SK-N-SH (cell line): ENCODE data around the gene PPP1R36.

Experiments used
- ELF1 ChIP-seq: IDR thresholded peaks from 2 replicates; pipeline ENCODE4 v1.4.0; 2012
- EP300 ChIP-seq, 2 experiments: IDR thresholded peaks; 2 replicates each; pipeline versions ENCODE4 v1.4.0 to v1.6.1; 2012; ENCODE audit warnings: borderline replicate concordance in 1 of 2, low read depth in 1 of 2, low read length in 1 of 2
- EZH2phosphoT487 ChIP-seq: fragments of 200-600 bp; sonication (generic); IDR thresholded peaks from 2 replicates; pipeline ENCODE4 v1.6.1; 2017; ENCODE audit warnings: low read depth, mixed run types, mild to moderate bottlenecking, antibody characterized with exemption, moderate library complexity, borderline replicate concordance
- FOSL2 ChIP-seq: IDR thresholded peaks from 2 replicates; pipeline ENCODE4 v1.4.0; 2012; ENCODE audit warnings: low read depth, mild to moderate bottlenecking, moderate library complexity, borderline replicate concordance
- GATA2 ChIP-seq: sonication (generic); formaldehyde crosslinking; IDR thresholded peaks from 2 replicates; pipeline ENCODE4 v1.5.0; 2020; ENCODE audit warnings: mild to moderate bottlenecking, missing genetic modification reagents
- POLR2AphosphoS5 ChIP-seq: IDR thresholded peaks from 2 replicates; pipeline ENCODE4 v1.6.1; 2012; ENCODE audit warnings: low read depth, low read length
- RXRA ChIP-seq: IDR thresholded peaks from 2 replicates; pipeline ENCODE4 v1.4.0; 2012; ENCODE audit warnings: low read depth, mild to moderate bottlenecking, borderline replicate concordance
- TF ChIP-seq, protein P1 (sequence below): fragments of 150-350 bp; IDR thresholded peaks from 2 replicates; pipeline ENCODE4 v1.6.1; 2017; ENCODE audit warnings: antibody characterized with exemption, low read length, low read depth, borderline replicate concordance
- TF ChIP-seq, protein P2 (sequence below): fragments of 200-600 bp; sonication (generic); IDR thresholded peaks from 2 replicates; pipeline ENCODE4 v1.6.1; 2017; ENCODE audit warnings: antibody characterized with exemption, mild to moderate bottlenecking, moderate library complexity
- TF ChIP-seq, protein P3 (sequence below): IDR thresholded peaks from 2 replicates; pipeline ENCODE4; 2012
- TF ChIP-seq, protein P4 (sequence below): IDR thresholded peaks from 2 replicates; pipeline ENCODE4 v1.4.0; 2012; ENCODE audit warnings: low read depth, borderline replicate concordance
- TF ChIP-seq, protein P5 (sequence below): IDR thresholded peaks from 2 replicates; pipeline ENCODE4 v1.4.0; 2012; ENCODE audit warnings: low read depth
- TF ChIP-seq, protein P6 (sequence below): IDR thresholded peaks from 2 replicates; pipeline ENCODE4 v1.6.1; 2012; ENCODE audit warnings: mild to moderate bottlenecking, low read depth, low read length, moderate library complexity

DNA sequence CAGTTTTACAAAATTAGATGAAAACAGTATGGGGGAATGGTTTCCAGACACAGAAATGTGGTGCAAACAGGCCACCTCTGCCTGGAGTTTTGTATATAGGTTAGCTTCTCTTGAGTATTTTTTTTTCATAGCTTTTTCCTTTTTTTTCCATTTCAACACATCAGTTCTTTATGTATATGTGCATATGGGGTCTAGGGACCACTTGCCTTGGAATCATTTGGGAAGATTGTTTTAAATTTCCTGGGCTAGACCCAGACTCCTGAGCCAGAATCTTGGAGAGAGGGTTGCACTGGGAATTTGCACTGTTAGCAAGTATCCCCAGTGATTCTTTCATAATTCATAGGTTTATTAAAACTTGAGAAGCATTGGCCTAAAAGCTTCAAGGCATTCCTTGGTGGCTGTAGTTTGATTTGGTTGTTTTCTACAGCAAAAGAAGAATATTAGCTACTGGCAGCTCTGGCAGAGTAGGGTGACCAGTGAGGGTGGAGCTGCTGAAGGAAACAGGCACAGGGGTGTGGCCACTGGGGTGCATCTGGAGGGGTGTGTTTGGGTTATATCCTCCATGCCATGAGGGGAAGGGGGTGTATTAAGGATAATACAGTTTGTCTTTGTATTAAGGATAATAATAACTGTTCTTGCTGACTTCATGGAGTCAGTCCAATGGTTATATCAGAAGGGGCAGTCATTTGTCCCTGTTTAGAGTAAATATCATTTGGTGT lies 22.8 kb downstream of the PPP1R36 start:
- TF ChIP-seq, protein P1, sequence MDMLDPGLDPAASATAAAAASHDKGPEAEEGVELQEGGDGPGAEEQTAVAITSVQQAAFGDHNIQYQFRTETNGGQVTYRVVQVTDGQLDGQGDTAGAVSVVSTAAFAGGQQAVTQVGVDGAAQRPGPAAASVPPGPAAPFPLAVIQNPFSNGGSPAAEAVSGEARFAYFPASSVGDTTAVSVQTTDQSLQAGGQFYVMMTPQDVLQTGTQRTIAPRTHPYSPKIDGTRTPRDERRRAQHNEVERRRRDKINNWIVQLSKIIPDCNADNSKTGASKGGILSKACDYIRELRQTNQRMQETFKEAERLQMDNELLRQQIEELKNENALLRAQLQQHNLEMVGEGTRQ, result no peak
- TF ChIP-seq, protein P2, sequence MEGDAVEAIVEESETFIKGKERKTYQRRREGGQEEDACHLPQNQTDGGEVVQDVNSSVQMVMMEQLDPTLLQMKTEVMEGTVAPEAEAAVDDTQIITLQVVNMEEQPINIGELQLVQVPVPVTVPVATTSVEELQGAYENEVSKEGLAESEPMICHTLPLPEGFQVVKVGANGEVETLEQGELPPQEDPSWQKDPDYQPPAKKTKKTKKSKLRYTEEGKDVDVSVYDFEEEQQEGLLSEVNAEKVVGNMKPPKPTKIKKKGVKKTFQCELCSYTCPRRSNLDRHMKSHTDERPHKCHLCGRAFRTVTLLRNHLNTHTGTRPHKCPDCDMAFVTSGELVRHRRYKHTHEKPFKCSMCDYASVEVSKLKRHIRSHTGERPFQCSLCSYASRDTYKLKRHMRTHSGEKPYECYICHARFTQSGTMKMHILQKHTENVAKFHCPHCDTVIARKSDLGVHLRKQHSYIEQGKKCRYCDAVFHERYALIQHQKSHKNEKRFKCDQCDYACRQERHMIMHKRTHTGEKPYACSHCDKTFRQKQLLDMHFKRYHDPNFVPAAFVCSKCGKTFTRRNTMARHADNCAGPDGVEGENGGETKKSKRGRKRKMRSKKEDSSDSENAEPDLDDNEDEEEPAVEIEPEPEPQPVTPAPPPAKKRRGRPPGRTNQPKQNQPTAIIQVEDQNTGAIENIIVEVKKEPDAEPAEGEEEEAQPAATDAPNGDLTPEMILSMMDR, result no peak
- no peak for TF ChIP-seq ELF1
- no peak for TF ChIP-seq EP300 (IDR thresholded peaks at IDR 0.05; ENCODE audit: borderline replicate concordance in 1 of 2, low read depth in 1 of 2, low read length in 1 of 2)
- TF ChIP-seq, protein P3, sequence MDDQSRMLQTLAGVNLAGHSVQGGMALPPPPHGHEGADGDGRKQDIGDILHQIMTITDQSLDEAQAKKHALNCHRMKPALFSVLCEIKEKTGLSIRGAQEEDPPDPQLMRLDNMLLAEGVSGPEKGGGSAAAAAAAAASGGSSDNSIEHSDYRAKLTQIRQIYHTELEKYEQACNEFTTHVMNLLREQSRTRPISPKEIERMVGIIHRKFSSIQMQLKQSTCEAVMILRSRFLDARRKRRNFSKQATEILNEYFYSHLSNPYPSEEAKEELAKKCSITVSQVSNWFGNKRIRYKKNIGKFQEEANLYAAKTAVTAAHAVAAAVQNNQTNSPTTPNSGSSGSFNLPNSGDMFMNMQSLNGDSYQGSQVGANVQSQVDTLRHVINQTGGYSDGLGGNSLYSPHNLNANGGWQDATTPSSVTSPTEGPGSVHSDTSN, result no peak
- TF ChIP-seq EZH2phosphoT487, result no peak
- TF ChIP-seq POLR2AphosphoS5, result no peak
- TF ChIP-seq, protein P4, sequence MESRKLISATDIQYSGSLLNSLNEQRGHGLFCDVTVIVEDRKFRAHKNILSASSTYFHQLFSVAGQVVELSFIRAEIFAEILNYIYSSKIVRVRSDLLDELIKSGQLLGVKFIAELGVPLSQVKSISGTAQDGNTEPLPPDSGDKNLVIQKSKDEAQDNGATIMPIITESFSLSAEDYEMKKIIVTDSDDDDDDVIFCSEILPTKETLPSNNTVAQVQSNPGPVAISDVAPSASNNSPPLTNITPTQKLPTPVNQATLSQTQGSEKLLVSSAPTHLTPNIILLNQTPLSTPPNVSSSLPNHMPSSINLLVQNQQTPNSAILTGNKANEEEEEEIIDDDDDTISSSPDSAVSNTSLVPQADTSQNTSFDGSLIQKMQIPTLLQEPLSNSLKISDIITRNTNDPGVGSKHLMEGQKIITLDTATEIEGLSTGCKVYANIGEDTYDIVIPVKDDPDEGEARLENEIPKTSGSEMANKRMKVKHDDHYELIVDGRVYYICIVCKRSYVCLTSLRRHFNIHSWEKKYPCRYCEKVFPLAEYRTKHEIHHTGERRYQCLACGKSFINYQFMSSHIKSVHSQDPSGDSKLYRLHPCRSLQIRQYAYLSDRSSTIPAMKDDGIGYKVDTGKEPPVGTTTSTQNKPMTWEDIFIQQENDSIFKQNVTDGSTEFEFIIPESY, result no peak
- TF ChIP-seq, protein P5, sequence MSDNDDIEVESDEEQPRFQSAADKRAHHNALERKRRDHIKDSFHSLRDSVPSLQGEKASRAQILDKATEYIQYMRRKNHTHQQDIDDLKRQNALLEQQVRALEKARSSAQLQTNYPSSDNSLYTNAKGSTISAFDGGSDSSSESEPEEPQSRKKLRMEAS, result no peak
- TF ChIP-seq, protein P6, sequence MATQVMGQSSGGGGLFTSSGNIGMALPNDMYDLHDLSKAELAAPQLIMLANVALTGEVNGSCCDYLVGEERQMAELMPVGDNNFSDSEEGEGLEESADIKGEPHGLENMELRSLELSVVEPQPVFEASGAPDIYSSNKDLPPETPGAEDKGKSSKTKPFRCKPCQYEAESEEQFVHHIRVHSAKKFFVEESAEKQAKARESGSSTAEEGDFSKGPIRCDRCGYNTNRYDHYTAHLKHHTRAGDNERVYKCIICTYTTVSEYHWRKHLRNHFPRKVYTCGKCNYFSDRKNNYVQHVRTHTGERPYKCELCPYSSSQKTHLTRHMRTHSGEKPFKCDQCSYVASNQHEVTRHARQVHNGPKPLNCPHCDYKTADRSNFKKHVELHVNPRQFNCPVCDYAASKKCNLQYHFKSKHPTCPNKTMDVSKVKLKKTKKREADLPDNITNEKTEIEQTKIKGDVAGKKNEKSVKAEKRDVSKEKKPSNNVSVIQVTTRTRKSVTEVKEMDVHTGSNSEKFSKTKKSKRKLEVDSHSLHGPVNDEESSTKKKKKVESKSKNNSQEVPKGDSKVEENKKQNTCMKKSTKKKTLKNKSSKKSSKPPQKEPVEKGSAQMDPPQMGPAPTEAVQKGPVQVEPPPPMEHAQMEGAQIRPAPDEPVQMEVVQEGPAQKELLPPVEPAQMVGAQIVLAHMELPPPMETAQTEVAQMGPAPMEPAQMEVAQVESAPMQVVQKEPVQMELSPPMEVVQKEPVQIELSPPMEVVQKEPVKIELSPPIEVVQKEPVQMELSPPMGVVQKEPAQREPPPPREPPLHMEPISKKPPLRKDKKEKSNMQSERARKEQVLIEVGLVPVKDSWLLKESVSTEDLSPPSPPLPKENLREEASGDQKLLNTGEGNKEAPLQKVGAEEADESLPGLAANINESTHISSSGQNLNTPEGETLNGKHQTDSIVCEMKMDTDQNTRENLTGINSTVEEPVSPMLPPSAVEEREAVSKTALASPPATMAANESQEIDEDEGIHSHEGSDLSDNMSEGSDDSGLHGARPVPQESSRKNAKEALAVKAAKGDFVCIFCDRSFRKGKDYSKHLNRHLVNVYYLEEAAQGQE, result no peak
- TF ChIP-seq RXRA, result no peak
- TF ChIP-seq FOSL2, result no peak
- no peak for TF ChIP-seq GATA2 (CRISPR knock-in tag)
